ENCODE results near the gene CNTN1. TPM values are rescaled to one million over a fixed set of nuclear protein-coding genes. Genes with fewer than 3 reads are reported as not detected.

Gene CNTN1
- total RNA-seq, 2 donors from 2014 or later = 1.3 to 3.1 TPM

DNA sequence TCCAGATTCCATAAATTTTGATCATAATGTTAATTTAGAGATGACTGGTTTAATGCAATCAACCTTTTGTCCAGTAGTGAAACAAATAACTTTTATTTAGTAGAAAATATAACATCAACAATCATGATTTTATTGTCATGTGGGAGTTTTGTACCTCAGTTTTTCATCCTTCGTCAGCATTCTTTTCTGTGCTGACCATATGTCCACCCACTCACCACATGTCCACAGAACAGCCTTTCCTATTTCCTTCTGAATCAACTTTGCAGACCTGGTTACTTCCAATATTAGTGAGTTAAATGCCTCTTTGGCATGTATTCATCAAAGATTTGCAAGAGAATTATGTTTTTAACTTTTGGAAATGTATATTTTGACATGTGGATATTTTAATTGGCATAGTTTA lies 36.8 kb upstream of the CNTN1 start:
- Histone ChIP-seq H3K36me3 (replicated peaks in 1 of 2; ENCODE audit: insufficient read depth in 1 of 2, low read depth in 2 of 2) (no peaks in the 10 kb centered on the region), H3K27me3 (no peaks in the 10 kb centered on the region), H3K27ac (no peak overlapping the region), H3K4me3 (no peak overlapping the region), H3K4me1 (no peaks in the 10 kb centered on the region), H3K9me3 (peaks cover 0 to 5% (median 0%) of the 10 kb centered on the region in 3 donors)
- WGBS, 2 donors = 63% methylated on average over 1 of the region's 1 CpG
- ATAC-seq = no peak
- intact Hi-C loops (cut with DNase I) = no loop called here
- no peak for TF ChIP-seq POLR2A (IDR thresholded peaks at IDR 0.05)
- TF ChIP-seq, protein P1, sequence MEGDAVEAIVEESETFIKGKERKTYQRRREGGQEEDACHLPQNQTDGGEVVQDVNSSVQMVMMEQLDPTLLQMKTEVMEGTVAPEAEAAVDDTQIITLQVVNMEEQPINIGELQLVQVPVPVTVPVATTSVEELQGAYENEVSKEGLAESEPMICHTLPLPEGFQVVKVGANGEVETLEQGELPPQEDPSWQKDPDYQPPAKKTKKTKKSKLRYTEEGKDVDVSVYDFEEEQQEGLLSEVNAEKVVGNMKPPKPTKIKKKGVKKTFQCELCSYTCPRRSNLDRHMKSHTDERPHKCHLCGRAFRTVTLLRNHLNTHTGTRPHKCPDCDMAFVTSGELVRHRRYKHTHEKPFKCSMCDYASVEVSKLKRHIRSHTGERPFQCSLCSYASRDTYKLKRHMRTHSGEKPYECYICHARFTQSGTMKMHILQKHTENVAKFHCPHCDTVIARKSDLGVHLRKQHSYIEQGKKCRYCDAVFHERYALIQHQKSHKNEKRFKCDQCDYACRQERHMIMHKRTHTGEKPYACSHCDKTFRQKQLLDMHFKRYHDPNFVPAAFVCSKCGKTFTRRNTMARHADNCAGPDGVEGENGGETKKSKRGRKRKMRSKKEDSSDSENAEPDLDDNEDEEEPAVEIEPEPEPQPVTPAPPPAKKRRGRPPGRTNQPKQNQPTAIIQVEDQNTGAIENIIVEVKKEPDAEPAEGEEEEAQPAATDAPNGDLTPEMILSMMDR (IDR thresholded peaks at IDR 0.05) = no peak
- no peak for DNase-seq

DNA sequence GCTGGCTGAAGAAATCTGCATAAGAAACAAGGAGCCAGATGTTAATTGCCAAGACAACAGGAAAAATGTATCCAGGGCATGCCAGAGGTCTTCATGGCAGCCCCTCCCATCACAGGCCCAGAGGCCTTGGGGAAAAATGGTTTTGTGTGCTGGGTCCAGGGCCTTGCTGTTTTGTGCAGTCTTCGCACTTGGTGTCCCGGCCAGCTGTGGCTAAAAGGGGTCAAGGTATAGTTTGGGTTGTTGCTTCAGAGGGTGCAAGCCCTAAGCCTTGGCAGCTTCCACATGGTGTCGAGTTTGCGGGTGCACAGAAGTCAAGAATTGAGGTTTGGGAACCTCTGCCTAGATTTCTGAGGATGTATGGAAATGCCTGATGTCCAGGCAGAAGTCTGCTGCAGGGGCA lies 29.9 kb upstream of the CNTN1 start:
- DNase-seq (no peak), ATAC-seq (no peak)
- WGBS, 2 donors = 83 to 84% methylated on average over 4 of the region's 4 CpGs
- intact Hi-C loops (cut with DNase I) = no loop called here
- no peak overlapping the region for H3K4me3 ChIP-seq
- no peaks in the 10 kb centered on the region for H3K27me3 ChIP-seq
- H3K27ac ChIP-seq = no peak overlapping the region
- TF ChIP-seq, protein P1 (IDR thresholded peaks at IDR 0.05) = no peak
- no peak for TF ChIP-seq POLR2A (IDR thresholded peaks at IDR 0.05)
- no peaks in the 10 kb centered on the region for H3K36me3 ChIP-seq (replicated peaks in 1 of 2; ENCODE audit: insufficient read depth in 1 of 2, low read depth in 2 of 2)
- H3K9me3 ChIP-seq = no peaks in the 10 kb centered on the region
- H3K4me1 ChIP-seq = no peaks in the 10 kb centered on the region

DNA sequence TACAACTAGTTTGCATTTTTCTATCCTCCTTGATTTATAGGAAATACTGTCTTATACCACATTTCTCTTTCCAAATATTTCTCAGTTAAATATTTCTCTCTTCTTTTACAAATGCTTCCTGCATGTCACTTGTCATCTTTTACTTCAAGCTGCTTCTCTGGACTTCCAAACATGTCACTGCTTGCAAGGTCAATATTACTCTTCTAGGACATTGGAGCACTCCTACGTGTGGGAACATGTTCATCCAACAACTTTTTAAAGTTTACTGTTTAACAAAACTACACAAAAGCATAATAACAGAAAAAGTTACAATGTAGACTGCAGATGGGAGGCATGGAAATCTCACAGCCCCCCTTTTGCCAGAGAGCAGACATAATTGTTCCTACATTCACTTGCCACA lies 28.5 kb upstream of the CNTN1 start:
- no peak for ATAC-seq
- Histone ChIP-seq H3K36me3 (replicated peaks in 1 of 2; ENCODE audit: insufficient read depth in 1 of 2, low read depth in 2 of 2) (no peaks in the 10 kb centered on the region), H3K4me3 (no peak overlapping the region), H3K4me1 (no peaks in the 10 kb centered on the region), H3K9me3 (no peaks in the 10 kb centered on the region), H3K27me3 (no peaks in the 10 kb centered on the region), H3K27ac (no peak overlapping the region)
- 28 to 45% methylated on average over 1 of the region's 1 CpG for WGBS, 2 donors
- TF ChIP-seq, protein P1 (IDR thresholded peaks at IDR 0.05) = no peak
- no peak for TF ChIP-seq POLR2A (IDR thresholded peaks at IDR 0.05)
- no peak for DNase-seq
- intact Hi-C loops (cut with DNase I) = no loop called here

DNA sequence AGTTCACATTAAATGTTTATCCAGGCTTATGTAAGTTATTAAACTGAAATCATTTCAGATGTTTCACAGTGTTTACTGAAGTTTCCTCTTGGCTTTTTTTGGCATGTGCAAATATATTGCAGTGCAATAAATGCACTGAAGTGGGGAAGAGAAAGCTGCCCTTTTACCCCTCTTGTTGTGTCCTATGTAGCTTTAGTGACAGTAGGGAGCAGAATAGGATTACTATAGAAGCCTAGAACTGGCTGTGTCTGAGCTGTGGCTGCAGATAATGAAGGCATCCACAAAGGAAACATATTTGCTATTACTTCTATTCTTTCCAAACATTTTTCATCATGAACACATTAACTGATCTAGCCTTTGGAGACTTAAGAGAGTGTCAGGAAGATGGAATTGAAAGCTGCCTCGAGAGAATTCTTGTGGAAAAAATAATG lies 24.1 kb upstream of the CNTN1 start:
- no peaks in the 10 kb centered on the region for H3K4me1 ChIP-seq

DNA sequence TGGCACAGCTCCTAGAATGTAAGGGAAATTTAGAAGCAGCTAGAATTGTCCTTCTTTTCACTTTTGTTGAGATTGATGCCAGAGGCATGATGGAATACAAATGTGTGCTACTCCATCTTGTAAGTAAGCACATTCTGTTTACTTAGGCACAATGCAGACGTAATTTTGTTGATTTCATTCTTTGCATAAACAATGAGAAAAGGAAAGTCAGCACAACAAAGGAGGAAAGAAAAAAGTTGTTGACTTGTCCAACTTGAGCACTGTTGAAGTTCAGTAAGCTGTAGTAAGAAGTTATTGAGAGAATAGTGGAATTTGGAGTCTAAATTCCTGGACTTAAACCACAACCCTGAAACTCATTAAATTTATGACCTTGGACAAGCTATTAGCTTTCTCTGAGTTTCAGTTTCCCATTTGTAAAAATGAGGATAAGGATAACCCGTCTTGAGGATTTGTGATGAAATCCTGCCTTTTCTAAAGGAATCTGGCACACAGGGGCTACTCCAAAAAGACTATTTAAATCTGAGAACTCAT lies 19.4 kb upstream of the CNTN1 start:
- Histone ChIP-seq H3K27ac (no peak overlapping the region), H3K4me3 (no peak overlapping the region), H3K36me3 (replicated peaks in 1 of 2; ENCODE audit: insufficient read depth in 1 of 2, low read depth in 2 of 2) (no peaks in the 10 kb centered on the region), H3K4me1 (no peaks in the 10 kb centered on the region), H3K27me3 (no peaks in the 10 kb centered on the region), H3K9me3 (no peaks in the 10 kb centered on the region)
- intact Hi-C loops (cut with DNase I) = no loop called here
- 10 to 13% methylated on average over 2 of the region's 2 CpGs for WGBS, 2 donors
- ATAC-seq (no peak), DNase-seq (no peak)
- TF ChIP-seq POLR2A (IDR thresholded peaks at IDR 0.05) = no peak
- TF ChIP-seq, protein P1 (IDR thresholded peaks at IDR 0.05) = no peak

More for the DNA sequence above, 24.1 kb upstream of the CNTN1 start:
- no peaks in the 10 kb centered on the region for H3K9me3 ChIP-seq
- intact Hi-C loops (cut with DNase I) = no loop called here
- no peak for DNase-seq
- H3K36me3 ChIP-seq (replicated peaks in 1 of 2; ENCODE audit: insufficient read depth in 1 of 2, low read depth in 2 of 2) = no peaks in the 10 kb centered on the region
- no peak overlapping the region for H3K4me3 ChIP-seq
- ATAC-seq = no peak
- no peak overlapping the region for H3K27ac ChIP-seq
- WGBS, 2 donors = 26 to 36% methylated on average over 1 of the region's 1 CpG
- TF ChIP-seq, protein P1 (IDR thresholded peaks at IDR 0.05) = no peak
- no peak for TF ChIP-seq POLR2A (IDR thresholded peaks at IDR 0.05)
- no peaks in the 10 kb centered on the region for H3K27me3 ChIP-seq
